Measurements from ENCODE around the gene PIAS1. TPM values are rescaled to one million over a fixed set of nuclear protein-coding genes. Genes with fewer than 3 reads are reported as not detected.

PIAS1 gene
- total and polyA plus RNA-seq, 2 donors (not counting 3 experiments of a cell fraction or from before 2014, with no cell fraction given): 23.7 to 24.2 TPM

GRCh38 chr15:68214838-68215254 is 160.7 kb downstream of the PIAS1 start:
- H3K36me3 ChIP-seq (ENCODE audit: control insufficient read depth in 2 of 2, extremely low read depth in 1 of 2, insufficient read depth in 2 of 2, low read length in 2 of 2): no peaks in the 10 kb centered on the region
- H3K27ac ChIP-seq (ENCODE audit: insufficient read depth, low read depth, low read length): no peak overlapping the region
- H4K20me1 ChIP-seq (replicated peaks; ENCODE audit: control insufficient read depth, extremely low read depth, insufficient read depth, low read length): no peaks in the 10 kb centered on the region
- TF ChIP-seq MAX (IDR thresholded peaks at IDR 0.05; ENCODE audit: insufficient read depth, insufficient read length) (no peak), EZH2 (IDR thresholded peaks at IDR 0.05; ENCODE audit: borderline replicate concordance, low read depth, low read length, severe bottlenecking) (no peak), FOS (IDR thresholded peaks at IDR 0.05; ENCODE audit: borderline replicate concordance, insufficient read depth, low read length) (no peak), CTCF (IDR thresholded peaks at IDR 0.05; ENCODE audit: extremely low read depth in 1 of 2, insufficient read depth in 1 of 2, low read depth in 1 of 2, low read length in 2 of 2) (no peak), POLR2AphosphoS5 (IDR thresholded peaks at IDR 0.05; ENCODE audit: insufficient read depth, low read depth, low read length) (no peak), POLR2A (IDR thresholded peaks at IDR 0.05; ENCODE audit: low read depth, low read length) (no peak), JUN (IDR thresholded peaks at IDR 0.05; ENCODE audit: borderline replicate concordance, insufficient read depth, insufficient read length, low read depth) (no peak), GATA2 (IDR thresholded peaks at IDR 0.05; ENCODE audit: insufficient read depth, insufficient read length, low read depth, low read length) (no peak), MYC (IDR thresholded peaks at IDR 0.05; ENCODE audit: low read depth, low read length) (no peak)
- ChIA-PET CTCF (no interaction called here), POLR2A (no interaction called here)
- no peaks in the 10 kb centered on the region for H3K4me1 ChIP-seq (ENCODE audit: control insufficient read depth, extremely low read depth, insufficient read depth, low read length)
- no peaks in the 10 kb centered on the region for H3K9me1 ChIP-seq (replicated peaks; ENCODE audit: control insufficient read depth, extremely low read depth, insufficient read depth, low read length)
- H2AFZ ChIP-seq (ENCODE audit: low read depth, low read length): no peak overlapping the region
- H3K4me3 ChIP-seq (replicated peaks in 1 of 3; ENCODE audit: insufficient read depth in 1 of 3, low read depth in 1 of 3, low read length in 3 of 3): no peak overlapping the region
- H3K9me3 ChIP-seq (replicated peaks; ENCODE audit: control insufficient read depth, insufficient read depth, low read length): no peaks in the 10 kb centered on the region
- H3K4me2 ChIP-seq (ENCODE audit: insufficient read depth, low read length): no peak overlapping the region
- BruUV-seq (replicated peaks): no TSS peak
- FAIRE-seq (no peak), DNase-seq (ENCODE audit: low read depth, low spot score) (no peak)
- H3K27me3 ChIP-seq (ENCODE audit: control insufficient read depth in 2 of 2, insufficient read depth in 2 of 2, low read length in 2 of 2): no peaks in the 10 kb centered on the region
- intact Hi-C loops (cut with micrococcal nuclease): no loop called here
- dilution Hi-C loops (cut with MboI; ENCODE audit: extremely low pct_ligation_motif_present, low sequenced_read_pairs): no loop called here
- no peak overlapping the region for H3K9ac ChIP-seq (replicated peaks; ENCODE audit: extremely low read depth, insufficient read depth, low read length)
- H3K79me2 ChIP-seq (ENCODE audit: control insufficient read depth, insufficient read depth, low read length): peaks cover 25% of the 10 kb centered on the region

Data from endothelial cell of umbilical vein (primary cell).